GDM1 (cell line): Measurements from ENCODE around the gene AP2A1.
"Not testable (repeated sequence)": the region's sequence is repeated elsewhere in the genome, so short reads cannot be mapped to it uniquely, and the experiment has no call there.

Source experiments
- DNase-seq: peaks from one replicate; lab custom pipeline; 2025; lab: John Stamatoyannopoulos, UW

AP2A1 gene

DNA sequence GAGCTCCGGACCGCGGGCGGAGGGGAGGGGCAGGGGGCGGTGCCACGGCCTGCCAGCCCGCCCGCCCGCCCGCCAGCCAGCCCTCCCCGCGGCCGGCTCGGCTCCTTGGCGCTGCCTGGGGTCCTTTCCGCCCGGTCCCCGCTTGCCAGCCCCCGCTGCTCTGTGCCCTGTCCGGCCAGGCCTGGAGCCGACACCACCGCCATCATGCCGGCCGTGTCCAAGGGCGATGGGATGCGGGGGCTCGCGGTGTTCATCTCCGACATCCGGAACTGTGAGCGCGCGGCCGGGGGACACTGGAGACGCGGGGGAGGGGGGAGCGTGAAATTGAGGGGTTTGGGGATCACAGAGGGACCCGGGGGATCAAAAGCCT, at the start of gene AP2A1:
Gene AP2A1 (plus strand): TSS at position 72 of the 370 bp plus-strand sequence. CDS start 133 bp downstream, at position 205.
- no peak for DNase-seq

DNA sequence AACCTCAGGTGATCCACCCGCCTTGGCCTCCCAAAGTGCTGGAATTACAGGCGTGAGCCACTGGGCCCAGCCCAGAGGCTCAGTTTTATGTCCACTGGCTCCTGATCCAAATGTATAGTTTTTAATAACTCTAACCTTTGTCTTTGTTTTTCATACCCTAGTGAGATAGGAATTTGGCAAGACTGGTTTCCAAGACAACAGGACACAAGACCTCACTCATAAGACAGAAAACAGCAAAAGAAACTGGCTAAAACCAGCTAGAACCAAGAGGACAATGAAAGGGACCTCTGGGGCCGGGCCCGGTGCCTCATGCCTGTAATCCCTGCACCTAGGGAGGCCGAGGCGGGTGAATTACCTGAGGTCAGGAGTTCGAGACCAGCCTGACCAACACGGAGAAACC, 48.3 kb upstream of the AP2A1 start:
- DNase-seq, result no peak

DNA sequence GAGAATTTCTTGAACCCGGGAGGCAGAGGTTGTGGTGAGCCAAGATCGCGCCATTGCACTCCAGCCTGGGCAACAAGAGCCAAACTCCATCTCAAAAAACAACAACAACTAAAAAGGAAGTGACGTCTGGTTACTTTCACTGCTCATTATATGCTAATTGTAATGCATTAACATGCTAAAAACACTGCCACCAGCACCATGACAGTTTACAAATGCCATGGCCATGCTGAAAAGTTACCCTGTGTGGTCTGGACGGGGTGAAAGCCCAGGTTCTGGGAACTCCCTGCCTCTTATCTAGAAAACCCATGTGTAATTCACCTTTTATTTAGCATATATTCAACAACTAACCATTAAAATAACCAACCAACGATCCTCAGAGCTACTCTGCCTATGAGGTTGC, 47.8 kb upstream of the AP2A1 start:
- no peak for DNase-seq

DNA sequence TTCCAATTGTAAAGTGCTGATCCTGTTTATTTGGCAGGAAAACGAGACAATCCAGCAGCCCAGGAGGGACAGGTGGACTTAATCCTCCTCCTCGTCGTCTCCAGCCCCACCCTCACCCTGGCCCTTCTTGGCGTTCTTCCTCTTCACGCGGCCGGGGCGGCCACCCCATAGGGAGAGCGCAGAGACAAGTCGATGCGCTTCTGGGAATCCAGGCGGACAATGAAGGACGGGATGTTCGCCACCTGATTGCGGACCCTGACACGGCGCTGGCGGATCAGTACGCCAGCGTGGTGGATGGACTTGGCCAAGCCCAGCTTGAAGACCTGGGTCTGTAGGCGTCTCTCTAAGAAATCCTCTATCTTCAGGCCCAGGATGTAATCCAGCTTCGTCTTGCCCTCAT, 47.4 kb upstream of the AP2A1 start:
- not testable (repeated sequence) for DNase-seq

DNA sequence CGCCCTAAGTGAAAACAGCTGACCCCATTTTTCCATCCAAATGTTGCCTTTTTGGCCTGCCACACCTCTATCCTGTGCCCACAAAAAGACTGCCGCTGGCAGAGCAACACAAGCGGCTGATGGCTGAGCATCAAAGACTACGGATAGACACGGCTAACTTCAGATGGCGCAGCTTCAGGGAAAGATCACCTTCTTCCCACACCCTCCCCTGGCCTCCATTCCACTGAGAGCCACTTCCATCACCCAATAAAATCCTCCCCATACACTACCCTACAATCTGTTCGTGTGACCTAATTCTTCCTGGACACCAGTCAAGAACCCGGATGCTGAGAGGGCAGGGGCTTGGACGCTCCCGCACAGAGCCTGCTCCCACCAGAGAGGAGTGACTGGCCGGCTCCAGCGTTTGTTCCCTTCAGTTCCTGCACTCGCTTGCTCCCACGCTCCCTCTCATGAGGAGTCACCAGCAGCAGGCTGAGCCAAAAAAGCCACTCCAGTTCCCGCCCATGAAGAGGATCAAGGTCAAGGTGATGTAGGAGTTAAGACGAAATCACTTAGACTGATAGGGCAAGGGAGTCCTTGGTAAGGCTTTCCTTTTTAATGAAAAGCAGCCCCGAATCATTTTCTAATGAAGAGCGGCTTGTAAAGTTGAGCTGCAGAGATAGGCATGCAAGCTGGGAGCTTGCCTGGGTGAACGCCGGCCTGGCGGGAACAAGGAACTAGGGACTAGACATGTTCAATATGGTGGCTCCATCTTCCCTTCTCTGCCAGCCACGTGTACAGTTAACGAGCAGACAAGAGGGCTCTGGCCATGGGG, 39.4 kb upstream of the AP2A1 start:
- no peak for DNase-seq

DNA sequence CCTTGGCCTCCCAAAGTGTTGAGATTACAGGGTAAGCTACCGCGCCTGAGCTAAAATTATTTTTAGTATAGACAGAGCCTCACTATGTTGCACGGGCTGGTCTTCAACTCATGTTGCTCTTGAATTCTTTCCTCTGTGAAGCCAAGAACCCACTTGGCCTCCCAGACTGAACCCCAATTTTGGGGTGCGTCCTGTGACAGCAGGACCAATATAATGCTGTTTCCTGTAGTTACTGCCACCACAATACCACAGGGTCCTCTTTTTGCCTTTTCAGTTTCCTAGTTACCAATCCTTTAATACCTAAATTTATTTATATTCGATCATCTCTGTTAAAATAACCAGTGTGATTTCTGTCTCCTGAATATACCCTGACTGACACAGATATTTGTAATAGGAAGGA, 36.6 kb upstream of the AP2A1 start:
- DNase-seq, result no peak

DNA sequence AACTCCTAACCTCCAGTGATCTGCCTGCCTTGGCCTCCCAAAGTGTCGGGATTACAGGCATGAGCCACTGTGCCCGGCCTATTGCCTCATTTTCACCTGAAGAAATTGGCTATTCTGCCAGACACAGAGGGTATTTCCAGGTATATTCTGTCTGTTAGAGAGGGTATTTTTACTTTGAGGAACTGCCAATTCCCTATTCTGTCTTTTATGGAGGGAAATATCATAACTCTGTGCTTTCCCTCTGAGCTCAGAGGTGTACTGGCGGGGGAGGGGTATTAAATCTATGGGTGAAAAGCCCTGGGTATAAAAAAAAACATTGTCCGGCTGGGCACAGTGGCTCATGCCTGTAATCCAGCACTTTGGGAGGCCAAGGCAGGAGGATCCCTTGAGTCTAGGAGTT, 28.5 kb upstream of the AP2A1 start:
- DNase-seq, result no peak

DNA sequence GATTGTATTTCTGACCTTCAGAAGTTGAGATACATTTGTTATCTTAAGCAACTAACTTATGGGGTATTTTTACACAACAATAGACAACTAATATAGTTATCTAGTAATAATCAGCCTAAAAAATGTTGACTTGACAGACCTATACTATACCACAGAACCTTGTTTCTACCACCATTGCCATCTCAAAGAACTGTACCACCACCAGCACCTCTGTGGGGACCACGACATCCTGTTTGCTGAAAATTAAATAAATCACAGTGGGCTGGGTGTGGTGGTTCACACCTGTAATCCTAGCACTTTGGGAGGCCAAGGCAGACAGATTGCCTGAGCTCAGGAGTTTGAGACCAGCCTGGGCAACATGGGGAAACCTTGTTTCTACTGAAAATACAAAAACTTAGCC, 27.7 kb upstream of the AP2A1 start:
- no peak for DNase-seq

DNA sequence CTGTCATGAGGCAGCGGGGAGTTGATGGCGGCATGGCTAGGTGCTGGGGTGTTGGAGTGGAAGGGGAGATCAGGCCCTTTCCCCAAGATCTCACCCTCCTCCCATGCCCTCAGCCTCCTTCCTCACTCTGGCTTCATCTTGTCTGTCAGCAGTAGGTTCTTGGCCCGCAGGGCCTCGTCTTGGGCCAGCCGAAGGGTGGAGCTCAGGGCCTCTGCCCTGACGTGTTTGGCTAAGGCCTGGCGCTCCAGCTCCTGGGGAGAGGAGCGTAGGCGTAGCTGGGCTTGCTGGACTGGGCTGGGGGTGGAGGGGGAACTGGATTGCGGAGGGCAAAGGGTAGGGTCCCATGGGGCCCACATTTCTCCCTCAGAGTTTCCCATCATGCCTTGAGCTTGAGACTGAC, 26.9 kb upstream of the AP2A1 start:
- no peak for DNase-seq

DNA sequence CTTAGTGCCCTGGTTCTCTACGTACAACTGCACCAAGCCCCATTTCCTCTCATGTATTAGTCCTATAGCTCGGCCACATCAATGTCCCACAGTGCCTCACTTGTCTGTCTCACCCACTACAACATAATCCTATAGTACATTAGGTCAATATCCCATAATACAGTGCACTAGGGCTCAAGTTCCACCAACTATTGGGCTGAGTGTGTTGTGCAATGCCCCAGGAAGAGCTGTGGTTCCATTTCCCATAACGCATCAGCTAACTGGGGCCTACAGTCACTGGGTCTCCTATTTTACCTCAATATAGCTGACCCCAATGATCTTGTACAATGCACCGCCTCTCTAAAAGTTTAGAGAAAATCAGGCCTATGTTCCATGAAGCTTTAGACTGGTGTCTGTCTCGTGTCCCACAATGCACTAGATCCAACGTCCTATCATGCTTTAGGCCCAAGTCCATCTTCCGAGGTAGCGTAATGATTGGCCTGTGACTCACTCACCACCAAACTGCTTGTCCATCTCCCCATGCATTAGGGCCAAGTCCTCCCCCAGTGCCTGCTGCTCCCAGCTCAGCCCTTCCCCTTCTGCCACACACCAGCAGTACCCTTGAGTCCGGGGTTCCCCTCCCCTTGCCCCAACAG, 25.5 kb upstream of the AP2A1 start:
- DNase-seq, result no peak

DNA sequence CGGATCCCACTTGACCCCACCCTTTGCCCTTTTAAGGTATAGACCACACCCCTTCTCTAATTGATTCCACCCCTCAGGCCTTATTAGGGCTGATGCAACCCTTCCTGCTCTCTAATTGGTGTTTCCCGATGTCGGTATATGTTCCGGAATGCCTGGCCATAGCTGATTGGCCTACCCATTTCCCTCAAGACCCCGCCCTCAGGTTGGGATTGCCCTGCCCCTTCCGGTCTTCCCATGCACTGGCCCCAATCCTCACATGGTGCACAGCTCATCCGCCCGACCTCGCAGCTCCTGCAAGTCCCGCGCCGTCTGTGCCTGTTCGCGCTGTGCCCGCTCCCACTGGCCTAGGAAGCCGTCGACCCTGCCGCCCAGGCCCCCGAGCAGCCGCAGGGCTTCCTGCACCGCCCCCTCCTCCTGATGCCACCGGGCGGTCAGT, 21.8 kb upstream of the AP2A1 start:
- no peak for DNase-seq

DNA sequence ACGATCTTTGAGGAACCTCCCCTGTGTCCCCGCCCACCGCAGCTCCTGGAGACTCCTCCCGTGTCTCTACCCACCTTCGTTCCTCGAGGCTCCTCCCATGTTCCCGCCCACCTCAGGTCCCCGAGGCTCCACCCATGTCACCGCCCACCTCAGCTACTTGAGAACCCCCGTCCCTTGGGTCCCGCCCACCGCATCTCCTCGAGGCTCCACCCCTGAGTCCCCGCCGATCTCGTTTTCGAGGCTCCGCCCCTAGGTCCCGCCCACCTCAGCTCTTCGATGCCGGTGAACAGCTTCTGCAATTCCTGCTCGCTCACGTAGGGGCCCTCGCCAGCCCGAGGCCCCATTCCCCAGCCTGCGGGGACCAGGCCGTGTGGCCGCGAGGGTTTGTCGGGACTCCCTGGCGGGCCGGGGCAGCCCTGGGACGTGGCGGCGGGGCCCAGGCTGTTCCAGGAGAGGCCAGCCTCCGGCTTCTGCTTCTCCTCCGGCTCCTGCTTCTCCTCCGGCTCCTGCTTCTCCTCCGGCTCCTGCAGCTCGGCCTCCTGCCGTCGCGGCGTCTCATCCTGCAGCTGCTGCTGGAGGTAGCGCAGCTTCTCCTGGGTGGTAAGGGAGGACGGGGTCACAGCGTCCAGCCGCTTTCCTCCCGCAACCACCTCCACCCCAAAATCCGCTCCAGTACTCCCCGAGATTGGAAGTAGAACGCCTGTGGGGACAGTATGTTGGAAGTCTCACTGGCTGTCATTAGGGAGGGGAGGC, 20.4 kb upstream of the AP2A1 start:
- DNase-seq, result no peak

DNA sequence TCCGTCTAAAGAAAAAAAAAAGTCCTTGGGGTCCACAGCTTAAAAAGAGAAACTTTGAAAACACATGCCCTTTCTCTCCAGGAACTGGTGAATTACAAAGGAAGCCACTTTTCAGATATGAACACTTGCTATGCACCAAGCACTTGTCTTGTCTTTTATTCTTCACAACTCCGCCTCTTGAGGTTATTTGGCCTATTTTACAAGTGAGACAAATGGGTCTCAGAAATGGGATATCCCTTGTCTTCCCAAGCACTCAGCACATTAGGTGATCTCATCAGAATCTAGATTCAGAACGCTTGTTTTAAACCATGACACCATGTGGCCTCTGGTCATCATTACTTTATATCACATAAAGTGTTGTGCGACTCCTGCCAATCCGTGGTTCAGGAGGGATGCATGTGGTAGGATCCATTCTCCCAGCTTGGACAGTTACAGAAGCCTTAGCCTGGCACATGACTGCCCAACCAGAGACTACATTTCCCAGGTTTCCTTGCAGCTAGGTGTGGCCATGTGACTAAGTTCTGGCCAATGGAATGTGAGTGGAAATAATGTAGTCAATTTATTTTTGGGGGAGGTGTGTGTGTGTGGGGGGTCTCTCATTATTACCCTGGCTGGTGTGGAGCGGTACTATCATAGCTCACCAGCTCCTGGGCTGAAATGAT, 17.6 kb upstream of the AP2A1 start:
- no peak for DNase-seq

DNA sequence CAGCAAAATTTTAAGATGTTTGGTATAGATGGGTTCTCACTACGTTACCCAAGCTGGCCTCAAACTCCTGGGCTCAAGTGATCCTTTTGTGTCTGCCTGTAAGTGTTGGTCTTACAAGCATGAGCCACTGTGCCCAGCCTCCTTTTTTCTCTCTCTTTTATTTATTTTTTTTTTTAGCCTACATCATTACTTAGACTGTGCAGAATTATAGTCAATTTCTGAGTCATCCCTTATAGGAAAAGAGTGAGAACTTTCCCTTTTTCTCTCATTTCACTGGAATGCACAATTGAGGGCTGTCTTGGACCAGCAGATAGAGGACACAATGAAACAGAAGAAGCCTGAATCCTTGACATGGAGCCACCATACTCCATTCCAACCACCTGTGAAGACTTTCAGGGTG, 17.0 kb upstream of the AP2A1 start:
- DNase-seq, result no peak

DNA sequence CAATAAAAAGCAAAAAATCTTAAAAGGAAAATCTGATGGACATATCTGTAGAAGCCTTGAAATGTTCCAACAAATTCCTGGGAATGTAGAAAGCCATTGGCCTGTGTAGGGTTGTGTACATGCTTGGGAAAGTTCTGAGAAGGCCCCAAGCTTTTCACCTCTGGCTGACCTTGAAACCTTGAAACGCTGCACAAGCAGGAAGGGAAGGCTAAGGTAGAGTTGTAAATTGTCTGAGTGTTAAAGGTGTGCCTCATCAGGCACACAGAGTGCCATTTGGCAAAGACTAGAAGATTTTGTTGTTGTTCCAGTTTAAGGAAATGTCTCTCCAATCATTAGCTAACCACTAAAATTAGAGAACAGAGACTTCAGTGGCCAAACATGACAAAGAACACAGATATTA, 14.1 kb upstream of the AP2A1 start:
- DNase-seq, result no peak

DNA sequence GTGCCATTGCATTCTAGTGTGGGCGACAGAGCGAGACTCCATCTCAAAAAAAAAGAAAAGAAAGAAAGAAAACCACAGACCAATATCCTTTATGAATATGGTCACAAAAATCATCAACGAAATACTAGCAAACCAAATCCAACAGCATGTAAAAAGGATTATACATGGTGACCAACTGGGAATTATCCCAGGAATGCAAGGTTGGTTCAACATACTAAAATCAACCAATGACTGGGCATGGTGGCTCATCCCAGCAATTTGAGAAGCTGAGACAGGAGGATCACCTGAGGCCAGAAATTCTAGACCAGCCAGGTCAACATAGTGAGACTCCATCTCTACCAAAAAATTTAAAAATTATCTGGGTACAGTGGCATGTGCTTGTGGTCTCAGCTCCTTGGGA, 10.8 kb upstream of the AP2A1 start:
- no peak for DNase-seq

DNA sequence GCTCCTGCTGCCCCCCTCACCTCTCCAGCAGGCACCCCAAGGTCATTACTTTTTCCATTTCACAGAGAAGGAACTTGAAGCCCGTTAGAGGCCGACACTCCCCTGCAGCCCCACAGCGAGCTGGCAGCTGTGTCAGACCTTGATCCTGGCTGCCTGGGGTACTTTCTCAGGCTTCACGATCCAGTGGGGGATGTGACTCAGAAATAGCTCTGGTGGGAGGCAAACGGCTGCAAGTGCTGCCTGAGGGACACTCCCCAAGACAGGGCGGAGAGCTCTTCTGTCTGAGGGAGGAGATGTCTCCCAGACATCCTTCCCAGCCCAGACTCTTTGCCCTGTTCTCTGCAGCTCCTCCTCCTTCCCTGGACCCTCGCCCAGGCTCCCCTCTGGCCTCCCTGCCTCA, 8.5 kb upstream of the AP2A1 start:
- DNase-seq, result no peak

DNA sequence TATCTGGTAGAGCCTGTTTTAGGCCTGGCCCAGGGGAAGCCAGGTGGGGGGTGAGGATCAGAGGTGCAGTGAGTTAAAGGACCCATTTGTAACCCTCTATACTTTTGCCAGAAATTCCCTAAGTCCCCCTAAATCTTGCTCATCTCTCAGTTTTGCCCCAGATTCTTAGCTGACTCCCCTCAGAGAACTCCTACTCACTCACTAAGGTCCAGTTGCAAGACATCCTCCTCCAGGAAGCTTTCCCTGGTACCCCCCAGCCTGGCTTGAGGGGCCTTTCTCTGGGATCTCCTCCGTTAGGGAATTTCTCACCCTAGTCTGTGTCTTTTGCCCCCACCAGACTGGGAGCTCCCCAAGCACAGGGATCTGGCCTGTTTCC, 5.6 kb upstream of the AP2A1 start:
- no peak for DNase-seq

DNA sequence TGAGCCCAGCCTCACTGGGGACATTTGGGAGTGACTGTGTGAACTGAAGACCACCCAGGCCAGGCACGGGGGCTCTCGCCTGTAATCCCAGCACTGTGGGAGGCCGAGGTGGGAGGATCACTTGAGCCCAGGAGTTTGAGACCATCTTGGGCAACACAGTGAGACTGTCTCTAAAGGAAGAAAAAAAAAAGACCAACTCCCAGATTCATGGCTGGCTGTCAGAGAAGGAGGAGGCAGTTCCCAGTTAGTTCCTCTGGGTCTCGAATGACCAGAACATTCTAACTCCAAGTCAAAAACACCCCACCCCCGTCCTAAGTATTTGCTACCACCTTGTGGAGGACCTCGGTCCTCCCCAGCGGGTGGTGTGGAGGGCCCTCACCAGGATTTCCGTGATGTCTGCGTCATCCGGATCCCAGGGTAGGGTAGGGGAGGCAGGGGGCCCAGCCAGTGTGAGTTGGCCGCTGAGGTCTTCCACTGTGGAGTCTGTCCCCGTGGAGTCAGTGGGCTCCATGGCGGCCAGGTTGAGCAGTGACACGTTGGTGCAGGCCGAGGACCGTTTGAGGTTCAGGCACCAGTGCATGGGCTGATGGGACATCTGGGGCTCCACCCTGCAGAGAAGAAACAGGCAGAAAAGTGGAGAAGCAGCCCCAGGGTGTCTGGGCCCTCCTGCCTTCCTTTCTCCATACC, 5.0 kb upstream of the AP2A1 start:
- DNase-seq, result no peak

DNA sequence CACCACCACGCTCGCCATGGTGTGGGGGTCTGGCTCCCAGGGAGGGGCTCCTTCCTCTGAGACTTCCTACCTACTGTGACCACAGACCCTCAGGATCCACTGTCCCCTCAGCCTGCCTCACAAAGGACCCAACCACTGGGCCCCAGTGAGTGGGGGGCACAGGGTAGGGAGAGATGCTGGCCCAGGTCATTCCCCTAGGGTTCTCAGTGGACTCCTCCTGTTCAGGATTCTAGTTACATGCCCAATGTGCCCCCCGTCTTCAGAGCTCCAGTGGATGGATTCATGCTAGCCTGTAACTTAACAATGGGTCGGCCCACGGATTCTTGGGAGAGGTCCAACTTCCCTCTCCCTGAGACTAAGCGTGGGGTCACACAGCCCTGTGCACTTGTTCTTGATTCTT, 3.6 kb upstream of the AP2A1 start, which contains the start of gene TSKS:
Gene TSKS (minus strand): TSS at position 77 of the 400 bp plus-strand sequence. CDS start 59 bp downstream, at position 18.
- no peak for DNase-seq

DNA sequence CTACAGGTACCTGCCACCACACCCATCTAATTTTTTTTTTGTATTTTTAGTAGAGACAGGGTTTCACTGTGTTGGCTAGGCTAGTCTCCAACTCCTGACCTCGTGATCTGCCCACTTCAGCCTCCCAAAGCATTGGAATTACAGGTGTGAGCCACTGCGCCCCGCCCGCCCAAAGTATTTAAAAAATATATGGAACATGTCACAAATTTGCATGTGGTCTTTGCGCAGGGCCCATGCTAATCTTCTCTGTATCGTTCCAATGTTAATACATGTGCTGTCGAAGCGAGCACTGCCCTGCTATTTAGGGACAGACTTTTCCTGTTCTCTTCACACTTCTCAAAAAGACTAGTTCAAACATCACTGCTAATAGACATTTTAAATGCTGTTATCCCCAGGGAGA, 2.5 kb upstream of the AP2A1 start:
- no peak for DNase-seq
